ENCODE measurements around the gene NUBPL.

The NUBPL gene

DNA sequence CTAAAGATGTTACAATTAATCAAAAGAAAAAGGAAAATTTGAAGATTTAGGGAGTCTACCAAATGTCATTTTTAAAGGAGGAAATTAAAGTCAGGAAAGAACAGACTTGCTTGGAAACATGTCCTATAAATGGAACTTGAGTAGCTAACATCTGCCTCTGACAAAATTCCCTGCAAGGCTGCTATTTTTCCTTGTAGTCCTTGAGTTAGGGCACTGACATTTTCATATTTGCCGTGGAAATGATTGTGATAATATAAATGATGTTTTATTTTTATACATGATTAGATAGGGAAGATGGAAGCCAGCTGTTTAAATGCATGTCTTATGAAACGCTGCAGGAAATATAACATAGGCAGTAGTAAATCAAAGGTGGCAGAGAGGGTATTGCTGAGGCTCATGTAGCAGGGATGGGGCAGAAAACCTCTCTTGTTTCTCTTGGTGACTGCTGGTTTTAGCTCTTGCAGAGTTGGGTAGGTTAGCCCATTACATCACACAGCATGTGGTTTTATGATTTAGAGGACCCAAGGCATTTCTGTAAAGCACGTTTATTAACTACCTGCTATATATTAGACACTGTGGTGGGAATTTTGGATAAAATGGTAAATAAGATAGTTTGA is 21.7 kb downstream of the NUBPL start:
- DNase-seq (ENCODE audit: low read depth) = no peak
- no peak overlapping the region for H3K4me3 ChIP-seq (ENCODE audit: low read depth, low read length)

DNA sequence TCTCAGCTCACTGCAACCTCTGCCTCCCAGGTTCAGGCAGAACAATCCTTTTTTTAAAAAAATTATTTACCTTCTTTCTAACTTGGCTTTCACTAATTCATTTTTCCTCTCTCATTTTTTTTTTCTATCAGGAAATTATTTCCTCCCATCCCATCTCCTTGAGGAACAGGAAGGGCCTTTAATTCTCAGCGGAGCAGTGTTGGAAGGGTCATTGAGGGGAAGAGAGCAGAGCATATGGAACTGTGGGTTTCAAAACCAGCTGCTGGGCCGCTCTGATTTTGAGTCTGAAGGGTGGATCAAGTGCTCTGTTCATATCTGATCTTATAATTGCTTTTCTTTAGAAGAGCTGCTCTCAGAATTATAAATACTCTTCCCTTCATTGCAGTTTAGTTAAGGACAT is 29.0 kb downstream of the NUBPL start:
- H3K4me3 ChIP-seq (ENCODE audit: low read depth, low read length) = no peak overlapping the region
- TF ChIP-seq, protein P1, sequence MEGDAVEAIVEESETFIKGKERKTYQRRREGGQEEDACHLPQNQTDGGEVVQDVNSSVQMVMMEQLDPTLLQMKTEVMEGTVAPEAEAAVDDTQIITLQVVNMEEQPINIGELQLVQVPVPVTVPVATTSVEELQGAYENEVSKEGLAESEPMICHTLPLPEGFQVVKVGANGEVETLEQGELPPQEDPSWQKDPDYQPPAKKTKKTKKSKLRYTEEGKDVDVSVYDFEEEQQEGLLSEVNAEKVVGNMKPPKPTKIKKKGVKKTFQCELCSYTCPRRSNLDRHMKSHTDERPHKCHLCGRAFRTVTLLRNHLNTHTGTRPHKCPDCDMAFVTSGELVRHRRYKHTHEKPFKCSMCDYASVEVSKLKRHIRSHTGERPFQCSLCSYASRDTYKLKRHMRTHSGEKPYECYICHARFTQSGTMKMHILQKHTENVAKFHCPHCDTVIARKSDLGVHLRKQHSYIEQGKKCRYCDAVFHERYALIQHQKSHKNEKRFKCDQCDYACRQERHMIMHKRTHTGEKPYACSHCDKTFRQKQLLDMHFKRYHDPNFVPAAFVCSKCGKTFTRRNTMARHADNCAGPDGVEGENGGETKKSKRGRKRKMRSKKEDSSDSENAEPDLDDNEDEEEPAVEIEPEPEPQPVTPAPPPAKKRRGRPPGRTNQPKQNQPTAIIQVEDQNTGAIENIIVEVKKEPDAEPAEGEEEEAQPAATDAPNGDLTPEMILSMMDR (IDR thresholded peaks at IDR 0.05; ENCODE audit: insufficient read depth, low read depth, low read length, missing control alignments) = no peak
- DNase-seq (ENCODE audit: low read depth) = no peak

More for the DNA sequence above, 21.7 kb downstream of the NUBPL start:
- TF ChIP-seq, protein P1 (IDR thresholded peaks at IDR 0.05; ENCODE audit: insufficient read depth, low read depth, low read length, missing control alignments) = no peak

DNA sequence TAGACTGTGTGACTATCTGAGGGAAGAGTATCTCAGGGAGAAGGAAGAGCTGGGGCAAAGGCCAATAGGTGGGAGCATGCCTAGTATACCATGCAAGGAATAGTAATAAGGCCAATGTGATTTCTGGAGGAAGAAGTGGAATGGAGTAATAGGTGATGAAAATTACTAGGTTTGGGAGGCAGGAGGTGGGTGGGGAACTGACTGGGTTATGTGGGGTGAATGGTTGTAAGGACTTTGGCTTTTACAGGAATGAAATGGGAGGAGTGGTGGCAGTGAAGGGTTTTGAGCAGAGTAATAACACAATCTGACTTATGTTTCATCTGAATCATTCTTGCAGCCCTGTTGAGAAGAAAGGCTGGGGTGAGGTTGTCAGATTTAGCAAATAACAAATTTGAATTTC is 30.9 kb downstream of the NUBPL start:
- DNase-seq (ENCODE audit: low read depth) = no peak
- H3K4me3 ChIP-seq (ENCODE audit: low read depth, low read length) = no peak overlapping the region
- TF ChIP-seq, protein P1 (IDR thresholded peaks at IDR 0.05; ENCODE audit: insufficient read depth, low read depth, low read length, missing control alignments) = no peak

DNA sequence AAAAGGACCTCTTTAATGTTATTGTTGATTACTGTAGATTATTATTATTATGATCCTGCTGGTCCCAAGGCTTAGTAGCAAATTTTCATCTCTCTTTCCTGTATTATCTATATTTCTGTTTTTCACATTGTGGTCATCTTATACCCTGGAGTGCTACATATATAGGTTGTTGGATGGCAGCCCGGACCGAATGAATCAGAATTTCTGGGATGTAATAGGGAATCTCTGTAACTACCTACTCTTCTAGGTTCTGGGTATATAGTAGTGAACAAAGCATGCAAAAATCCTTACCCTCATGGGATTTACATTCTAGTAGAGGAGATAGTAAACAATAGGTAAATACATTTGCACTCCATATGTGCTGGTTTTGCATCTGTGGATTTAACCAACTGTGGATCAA is 31.4 kb downstream of the NUBPL start:
- TF ChIP-seq, protein P1 (IDR thresholded peaks at IDR 0.05; ENCODE audit: insufficient read depth, low read depth, low read length, missing control alignments) = no peak

DNA sequence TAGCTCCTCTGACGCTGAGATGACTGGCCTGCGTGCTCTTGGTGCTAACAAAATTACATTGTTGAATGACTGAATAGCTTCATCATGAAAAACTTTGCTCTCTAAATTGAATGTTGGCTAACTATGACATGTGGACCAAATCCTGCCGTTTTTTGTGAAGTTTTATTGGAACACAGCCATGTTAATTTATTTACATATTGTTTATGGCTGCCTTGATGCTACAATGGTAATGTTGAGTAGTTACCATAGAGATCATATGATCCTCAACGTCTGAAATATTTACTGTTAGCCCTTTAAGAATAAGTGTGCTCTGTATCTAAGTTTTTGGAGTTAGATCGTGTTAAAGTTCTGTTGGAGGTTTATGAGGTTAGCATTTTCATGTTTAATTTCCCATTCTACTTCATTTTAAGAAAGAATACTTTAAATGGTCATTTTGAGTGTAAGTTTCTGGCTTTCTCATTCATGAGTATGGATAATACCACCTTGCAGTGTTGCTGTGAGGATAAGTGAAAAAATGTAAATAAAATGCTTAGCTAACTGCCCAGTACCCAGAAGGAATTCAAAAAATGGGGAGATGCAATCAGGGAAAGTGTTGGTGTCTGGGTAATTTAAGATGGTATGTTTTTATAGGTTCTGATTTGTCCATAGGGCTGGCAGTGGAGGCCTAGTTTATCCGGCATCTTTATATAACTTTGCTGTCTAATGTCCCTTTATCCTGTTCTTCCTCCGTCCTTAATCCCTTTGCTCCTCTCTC is 35.3 kb downstream of the NUBPL start:
- TF ChIP-seq, protein P1 (IDR thresholded peaks at IDR 0.05; ENCODE audit: insufficient read depth, low read depth, low read length, missing control alignments) = no peak
- H3K4me3 ChIP-seq (ENCODE audit: low read depth, low read length) = no peak overlapping the region
- no peak for DNase-seq (ENCODE audit: low read depth)

More for the DNA sequence above, 31.4 kb downstream of the NUBPL start:
- no peak for DNase-seq (ENCODE audit: low read depth)
- H3K4me3 ChIP-seq (ENCODE audit: low read depth, low read length) = no peak overlapping the region

DNA sequence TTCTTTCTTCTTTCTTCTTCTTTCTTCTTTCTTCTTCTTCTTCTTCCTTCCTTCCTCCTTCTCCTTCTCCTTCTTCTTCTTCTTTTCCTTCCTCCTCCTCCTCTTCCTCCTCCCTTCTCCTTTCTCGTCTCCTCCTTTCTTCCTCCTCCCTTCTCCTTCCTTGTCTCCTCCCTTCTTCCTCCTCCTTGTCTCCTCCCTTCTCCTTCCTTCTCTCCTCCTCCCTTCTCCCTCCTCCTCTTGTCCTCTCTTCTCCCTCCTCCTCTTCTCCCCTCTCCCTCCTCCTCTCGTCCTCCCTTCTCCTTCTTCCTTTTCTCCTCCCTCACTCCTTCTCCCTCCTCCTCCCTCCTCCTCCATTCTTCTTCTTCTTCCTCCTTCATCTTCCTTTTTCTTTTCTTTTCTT is 44.5 kb downstream of the NUBPL start:
- TF ChIP-seq, protein P1 (IDR thresholded peaks at IDR 0.05; ENCODE audit: insufficient read depth, low read depth, low read length, missing control alignments) = no peak
- DNase-seq (ENCODE audit: low read depth) = no peak
- no peak overlapping the region for H3K4me3 ChIP-seq (ENCODE audit: low read depth, low read length)
